Measurements from ENCODE around the gene CEP128. TPM values are rescaled to one million over a fixed set of nuclear protein-coding genes. Genes with fewer than 3 reads are reported as not detected.

CEP128 gene
- total and polyA plus RNA-seq, 2 experiments from 2014 or later, result 7.6 to 17.6 TPM

GRCh38 chr14:80570930-80571298, 370.6 kb downstream of the CEP128 start (continued):
- TF ChIP-seq EZH2phosphoT487 (IDR thresholded peaks at IDR 0.05; ENCODE audit: unreplicated experiment), result no peak

GRCh38 chr14:80567905-80568536, 373.5 kb downstream of the CEP128 start:
- no peak overlapping the region for H3K27ac ChIP-seq (ENCODE audit: low read depth)
- H3K27me3 ChIP-seq (ENCODE audit: insufficient read depth), result no peaks in the 10 kb centered on the region
- H3K4me3 ChIP-seq, result no peak overlapping the region
- DNase-seq (ENCODE audit: low spot score) (no peak), ATAC-seq (no peak)
- Mint-ChIP-seq H3K9me3 (no peaks in the 10 kb centered on the region; the same call in 2 of the 3 replicates), H3K36me3 (ENCODE audit: low read depth) (no peaks in the 10 kb centered on the region), H3K27me3 (ENCODE audit: insufficient read depth, low read depth, poor library complexity) (peaks cover 3% of the 10 kb centered on the region), H3K4me1 (peaks cover 17% of the 10 kb centered on the region), H3K27ac (peak overlapping the region; percentile 13; the same call in 1 of the 2 replicates), H3K4me3 (no peak overlapping the region)
- no peaks in the 10 kb centered on the region for H3K9me2 ChIP-seq (ENCODE audit: insufficient read depth)
- no peak for TF ChIP-seq REST (IDR thresholded peaks at IDR 0.05; ENCODE audit: unreplicated experiment)
- H3K36me3 ChIP-seq (ENCODE audit: insufficient read depth), result no peaks in the 10 kb centered on the region
- no peak overlapping the region for H2AFZ ChIP-seq
- H4K20me1 ChIP-seq (replicated peaks; ENCODE audit: insufficient read depth), result no peaks in the 10 kb centered on the region
- H3K79me2 ChIP-seq (replicated peaks; ENCODE audit: insufficient read depth), result no peaks in the 10 kb centered on the region
- H3K4me2 ChIP-seq, result no peak overlapping the region
- H3F3A ChIP-seq (replicated peaks; ENCODE audit: low read depth), result no peaks in the 10 kb centered on the region
- H3K4me1 ChIP-seq (ENCODE audit: insufficient read depth), result peaks cover 14% of the 10 kb centered on the region

GRCh38 chr14:80565001-80565400, 376.5 kb downstream of the CEP128 start:
- Mint-ChIP-seq H3K9me3 (no peaks in the 10 kb centered on the region; the same call in 2 of the 3 replicates), H3K27me3 (ENCODE audit: insufficient read depth, low read depth, poor library complexity) (peaks cover 3% of the 10 kb centered on the region), H3K4me1 (peaks cover 17% of the 10 kb centered on the region), H3K4me3 (no peak overlapping the region), H3K27ac (no peak overlapping the region), H3K36me3 (ENCODE audit: low read depth) (no peaks in the 10 kb centered on the region)
- H3K27ac ChIP-seq (ENCODE audit: low read depth), result no peak overlapping the region
- H3K79me2 ChIP-seq (replicated peaks; ENCODE audit: insufficient read depth), result no peaks in the 10 kb centered on the region
- H3K4me3 ChIP-seq, result no peak overlapping the region
- H3F3A ChIP-seq (replicated peaks; ENCODE audit: low read depth), result no peaks in the 10 kb centered on the region
- peaks cover 14% of the 10 kb centered on the region for H3K4me1 ChIP-seq (ENCODE audit: insufficient read depth)
- DNase-seq (ENCODE audit: low spot score) (no peak), ATAC-seq (peak; percentile 34)
- no peaks in the 10 kb centered on the region for H3K9me2 ChIP-seq (ENCODE audit: insufficient read depth)
- no peaks in the 10 kb centered on the region for H3K36me3 ChIP-seq (ENCODE audit: insufficient read depth)
- H3K4me2 ChIP-seq, result peak overlapping the region; percentile 28; the same call in 1 of the 2 replicates
- no peaks in the 10 kb centered on the region for H3K27me3 ChIP-seq (ENCODE audit: insufficient read depth)
- H2AFZ ChIP-seq, result no peak overlapping the region
- no peaks in the 10 kb centered on the region for H4K20me1 ChIP-seq (replicated peaks; ENCODE audit: insufficient read depth)
- no peak for TF ChIP-seq CREB1 (CRISPR knock-in tag; IDR thresholded peaks at IDR 0.05; ENCODE audit: low read depth)
- TF ChIP-seq EZH2phosphoT487 (IDR thresholded peaks at IDR 0.05; ENCODE audit: unreplicated experiment), result no peak
- TF ChIP-seq EZH2 (IDR thresholded peaks at IDR 0.05; ENCODE audit: low read depth, unreplicated experiment), result no peak
- no peak for TF ChIP-seq POLR2AphosphoS5 (IDR thresholded peaks at IDR 0.05; ENCODE audit: low read depth)
- no peak for TF ChIP-seq NANOG (IDR thresholded peaks at IDR 0.05; ENCODE audit: borderline replicate concordance)
- TF ChIP-seq ETS1 (IDR thresholded peaks at IDR 0.05), result no peak
- TF ChIP-seq ZNF462 (CRISPR knock-in tag; IDR thresholded peaks at IDR 0.05), result no peak
